Measurements from ENCODE around the gene ATF6B. TPM values are rescaled to one million over a fixed set of nuclear protein-coding genes. Genes with fewer than 3 reads are reported as not detected.
A peak's percentile ranks its signal among the peaks of the same experiment; 100 is the strongest.
"Not testable (repeated sequence)": the region's sequence is repeated elsewhere in the genome, so short reads cannot be mapped to it uniquely, and the experiment has no call there.

The ATF6B gene
- total and polyA plus RNA-seq, 2 experiments from 2014 or later: 33.3 to 54.1 TPM

DNA sequence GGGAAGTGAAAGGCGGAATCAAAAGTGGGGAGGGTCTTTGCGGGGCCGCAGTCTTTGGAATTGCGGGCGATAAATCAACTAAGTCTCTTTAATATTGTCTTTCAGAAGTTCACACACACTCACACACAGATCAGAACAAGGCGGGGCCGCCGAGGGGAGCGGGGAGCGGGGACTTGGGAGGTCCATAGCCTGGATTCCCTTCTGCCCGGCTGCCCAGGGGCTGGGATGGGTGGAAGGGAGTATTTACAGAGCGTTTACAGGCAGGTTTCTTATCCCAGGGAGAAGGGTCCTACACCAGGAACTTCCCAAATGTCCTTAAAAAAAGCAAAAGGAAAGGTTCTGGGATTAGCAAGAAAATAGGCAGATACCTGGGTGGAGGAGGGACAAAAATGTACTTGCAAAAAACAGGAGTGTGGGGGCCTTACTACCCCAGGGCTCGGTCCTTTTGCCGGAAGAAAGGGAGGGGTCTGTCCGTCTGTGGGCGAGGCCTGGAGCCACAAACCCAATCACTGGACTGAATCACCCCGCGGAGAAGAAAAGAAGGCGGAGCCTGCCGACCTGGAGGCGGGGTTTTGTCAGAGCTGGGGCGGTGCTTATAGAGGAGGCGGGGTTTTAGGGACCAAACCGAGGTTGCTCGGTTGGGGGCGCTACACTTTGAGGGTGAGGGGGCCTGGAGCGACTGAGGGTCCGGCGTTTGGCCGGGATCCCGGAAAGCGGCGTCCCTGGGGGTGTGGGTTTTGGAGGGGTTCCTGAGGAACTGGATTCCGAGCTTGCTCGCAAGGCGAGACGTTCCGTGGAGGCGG, 20.4 kb upstream of the ATF6B start:
- no peaks in the 10 kb centered on the region for H3K9me2 ChIP-seq (ENCODE audit: insufficient read depth)
- H3K79me2 ChIP-seq (ENCODE audit: insufficient read depth): peaks cover 4% of the 10 kb centered on the region; the same call in 1 of the 2 replicates
- TF ChIP-seq EZH2 (IDR thresholded peaks at IDR 0.05; ENCODE audit: insufficient read depth, poor library complexity, severe bottlenecking): no peak
- TF ChIP-seq EZH2phosphoT487 (IDR thresholded peaks at IDR 0.05; ENCODE audit: insufficient read depth, low read depth): no peak
- H3K4me1 ChIP-seq (ENCODE audit: insufficient read depth): peaks cover 14% of the 10 kb centered on the region
- no peak overlapping the region for H3K4me2 ChIP-seq (ENCODE audit: unreplicated experiment)
- peak; percentile 27 for DNase-seq
- no peak overlapping the region for H3K9ac ChIP-seq
- H3K27ac ChIP-seq: no peak overlapping the region
- no peak overlapping the region for H3K4me3 ChIP-seq
- H3K27me3 ChIP-seq (replicated peaks; ENCODE audit: insufficient read depth): no peaks in the 10 kb centered on the region
- in situ Hi-C loops (cut with MboI): no loop called here
- no peaks in the 10 kb centered on the region for H4K20me1 ChIP-seq (ENCODE audit: insufficient read depth)
- no peak overlapping the region for H2AFZ ChIP-seq
- peaks cover 9% of the 10 kb centered on the region; the same call in 1 of the 2 replicates for H3F3A ChIP-seq (ENCODE audit: insufficient read depth)
- peaks cover 4% of the 10 kb centered on the region; the same call in 1 of the 2 replicates for H3K36me3 ChIP-seq (ENCODE audit: low read depth)
- 71 to 77% methylated on average over 39 of the region's 39 CpGs for WGBS, 2 experiments (ENCODE audit: low coverage in 1 of 2, low lambda C conversion rate in 2 of 2, missing lambda C conversion rate in 2 of 2)
- H3K9me3 ChIP-seq (ENCODE audit: low read depth): no peaks in the 10 kb centered on the region

DNA sequence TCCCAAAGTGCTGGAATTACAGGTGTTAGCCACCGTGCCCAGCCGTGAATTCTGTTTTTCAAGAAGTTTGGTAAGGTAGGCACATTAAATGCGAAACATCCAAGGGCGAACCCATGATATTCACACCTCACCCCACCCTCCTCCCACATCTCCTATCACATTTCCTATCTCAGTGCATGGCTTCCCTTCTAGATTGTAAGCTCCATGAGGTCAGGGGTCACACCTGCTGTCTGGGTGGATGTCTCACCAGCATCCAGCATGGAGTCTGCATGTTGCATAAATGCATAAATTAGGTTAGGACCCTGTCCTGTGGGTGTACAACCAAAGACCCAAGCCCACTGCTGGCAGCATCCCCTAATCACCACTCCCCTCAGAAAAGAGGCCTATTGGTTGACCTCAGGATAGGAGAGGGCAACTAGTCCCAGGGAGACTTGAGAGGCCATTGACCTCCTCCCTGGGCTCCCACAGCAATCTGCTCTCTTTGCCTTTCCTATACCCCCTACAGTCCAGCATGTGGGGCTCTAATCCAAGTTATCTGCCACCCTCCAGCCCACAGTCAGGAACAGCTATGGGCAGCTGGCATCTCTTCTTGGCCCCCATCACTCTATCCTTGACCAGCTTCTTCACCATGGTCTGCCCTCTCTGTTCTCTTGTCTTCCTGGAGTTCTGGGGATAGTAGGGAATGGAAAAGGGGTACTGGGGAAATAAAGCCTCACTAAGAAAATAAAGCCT, 19.5 kb upstream of the ATF6B start:
- no peak overlapping the region for H3K4me3 ChIP-seq
- TF ChIP-seq EZH2phosphoT487 (IDR thresholded peaks at IDR 0.05; ENCODE audit: insufficient read depth, low read depth) (no peak), EZH2 (IDR thresholded peaks at IDR 0.05; ENCODE audit: insufficient read depth, poor library complexity, severe bottlenecking) (no peak)
- H3K27ac ChIP-seq: no peak overlapping the region
- H3K4me1 ChIP-seq (ENCODE audit: insufficient read depth): peaks cover 7% of the 10 kb centered on the region
- in situ Hi-C loops (cut with MboI): no loop called here
- DNase-seq: no peak
- peaks cover 4% of the 10 kb centered on the region; the same call in 1 of the 2 replicates for H3K79me2 ChIP-seq (ENCODE audit: insufficient read depth)
- H4K20me1 ChIP-seq (ENCODE audit: insufficient read depth): no peaks in the 10 kb centered on the region
- no peaks in the 10 kb centered on the region for H3K9me3 ChIP-seq (ENCODE audit: low read depth)
- no peaks in the 10 kb centered on the region for H3K9me2 ChIP-seq (ENCODE audit: insufficient read depth)
- no peaks in the 10 kb centered on the region for H3K27me3 ChIP-seq (replicated peaks; ENCODE audit: insufficient read depth)
- H3K36me3 ChIP-seq (ENCODE audit: low read depth): peaks cover 4% of the 10 kb centered on the region; the same call in 1 of the 2 replicates
- H3K9ac ChIP-seq: no peak overlapping the region
- H3F3A ChIP-seq (ENCODE audit: insufficient read depth): 0 out of 2 replicates have a peak, but pooled peaks cover 1% of the 10 kb centered on the region
- no peak overlapping the region for H2AFZ ChIP-seq
- no peak overlapping the region for H3K4me2 ChIP-seq (ENCODE audit: unreplicated experiment)
- WGBS, 2 experiments (ENCODE audit: low coverage in 1 of 2, low lambda C conversion rate in 2 of 2, missing lambda C conversion rate in 2 of 2): 95 to 97% methylated on average over 4 of the region's 4 CpGs

DNA sequence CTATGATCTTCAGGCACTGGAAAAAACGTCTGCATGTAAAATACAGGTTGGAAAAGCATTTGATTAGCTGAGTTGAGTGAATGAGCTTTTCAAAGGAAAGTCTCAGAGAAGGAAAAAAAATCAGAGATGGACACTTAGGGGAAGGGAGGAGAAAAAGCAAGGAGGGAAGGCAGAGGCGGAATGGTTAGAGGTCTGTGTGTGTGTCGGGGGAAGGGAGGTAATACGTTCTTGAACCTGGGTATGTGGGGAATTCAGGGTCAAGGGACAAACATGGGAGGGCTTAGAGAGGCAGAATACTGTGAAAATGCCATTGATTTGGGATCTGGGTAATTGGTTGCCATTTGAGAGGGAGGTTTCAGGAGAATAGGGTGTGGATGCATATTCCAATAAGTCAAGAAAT, 18.6 kb upstream of the ATF6B start:
- Histone ChIP-seq H3K9me2 (ENCODE audit: insufficient read depth) (no peaks in the 10 kb centered on the region), H3K4me3 (no peak overlapping the region), H3K4me2 (ENCODE audit: unreplicated experiment) (no peak overlapping the region), H3K79me2 (ENCODE audit: insufficient read depth) (no peaks in the 10 kb centered on the region), H4K20me1 (ENCODE audit: insufficient read depth) (no peaks in the 10 kb centered on the region), H2AFZ (0 out of 2 replicates have a peak overlapping the region, but pooled peaks have one; percentile 28), H3K36me3 (ENCODE audit: low read depth) (peaks cover 4% of the 10 kb centered on the region; the same call in 1 of the 2 replicates), H3F3A (ENCODE audit: insufficient read depth) (no peaks in the 10 kb centered on the region), H3K27ac (no peak overlapping the region), H3K9me3 (ENCODE audit: low read depth) (no peaks in the 10 kb centered on the region), H3K9ac (no peak overlapping the region), H3K27me3 (replicated peaks; ENCODE audit: insufficient read depth) (no peaks in the 10 kb centered on the region), H3K4me1 (ENCODE audit: insufficient read depth) (no peaks in the 10 kb centered on the region)
- TF ChIP-seq EZH2phosphoT487 (IDR thresholded peaks at IDR 0.05; ENCODE audit: insufficient read depth, low read depth): no peak
- TF ChIP-seq EZH2 (IDR thresholded peaks at IDR 0.05; ENCODE audit: insufficient read depth, poor library complexity, severe bottlenecking): no peak
- no peak for DNase-seq
- WGBS, 2 experiments (ENCODE audit: low coverage in 1 of 2, low lambda C conversion rate in 2 of 2, missing lambda C conversion rate in 2 of 2): 69 to 73% methylated on average over 4 of the region's 4 CpGs
- in situ Hi-C loops (cut with MboI): no loop called here

DNA sequence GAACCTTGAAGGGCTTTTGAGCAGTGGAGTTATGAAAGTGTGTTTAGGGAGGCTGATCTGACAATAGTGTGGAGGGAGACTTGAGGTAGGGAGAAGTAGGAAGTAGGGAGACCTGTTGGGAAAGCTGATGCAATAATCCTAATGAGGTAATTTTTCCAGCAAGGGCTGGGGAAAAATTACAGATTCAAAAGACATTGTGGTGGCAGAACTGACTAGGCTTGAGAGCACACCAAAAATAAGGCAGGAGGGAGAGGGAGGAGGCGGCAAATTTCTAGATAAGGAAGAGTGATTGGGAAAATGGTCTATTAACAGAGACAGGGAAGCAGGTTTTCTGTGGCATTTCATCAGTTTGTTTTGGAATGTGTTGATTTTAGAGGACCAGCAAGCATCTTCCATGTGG, 18.2 kb upstream of the ATF6B start:
- no peak overlapping the region for H3K4me3 ChIP-seq
- no peaks in the 10 kb centered on the region for H3K9me3 ChIP-seq (ENCODE audit: low read depth)
- in situ Hi-C loops (cut with MboI): no loop called here
- no peak overlapping the region for H3K9ac ChIP-seq
- 94 to 100% methylated on average over 1 of the region's 1 CpG for WGBS, 2 experiments (ENCODE audit: low coverage in 1 of 2, low lambda C conversion rate in 2 of 2, missing lambda C conversion rate in 2 of 2)
- 0 out of 2 replicates have a peak overlapping the region, but pooled peaks have one; percentile 28 for H2AFZ ChIP-seq
- H3K4me1 ChIP-seq (ENCODE audit: insufficient read depth): no peaks in the 10 kb centered on the region
- H3K27me3 ChIP-seq (replicated peaks; ENCODE audit: insufficient read depth): no peaks in the 10 kb centered on the region
- no peak overlapping the region for H3K27ac ChIP-seq
- DNase-seq: peak; percentile 21
- no peaks in the 10 kb centered on the region for H3K9me2 ChIP-seq (ENCODE audit: insufficient read depth)
- H3K4me2 ChIP-seq (ENCODE audit: unreplicated experiment): no peak overlapping the region
- H3K36me3 ChIP-seq (ENCODE audit: low read depth): peaks cover 4% of the 10 kb centered on the region; the same call in 1 of the 2 replicates
- H3K79me2 ChIP-seq (ENCODE audit: insufficient read depth): no peaks in the 10 kb centered on the region
- H3F3A ChIP-seq (ENCODE audit: insufficient read depth): no peaks in the 10 kb centered on the region
- no peak for TF ChIP-seq EZH2phosphoT487 (IDR thresholded peaks at IDR 0.05; ENCODE audit: insufficient read depth, low read depth)
- no peak for TF ChIP-seq EZH2 (IDR thresholded peaks at IDR 0.05; ENCODE audit: insufficient read depth, poor library complexity, severe bottlenecking)
- no peaks in the 10 kb centered on the region for H4K20me1 ChIP-seq (ENCODE audit: insufficient read depth)

DNA sequence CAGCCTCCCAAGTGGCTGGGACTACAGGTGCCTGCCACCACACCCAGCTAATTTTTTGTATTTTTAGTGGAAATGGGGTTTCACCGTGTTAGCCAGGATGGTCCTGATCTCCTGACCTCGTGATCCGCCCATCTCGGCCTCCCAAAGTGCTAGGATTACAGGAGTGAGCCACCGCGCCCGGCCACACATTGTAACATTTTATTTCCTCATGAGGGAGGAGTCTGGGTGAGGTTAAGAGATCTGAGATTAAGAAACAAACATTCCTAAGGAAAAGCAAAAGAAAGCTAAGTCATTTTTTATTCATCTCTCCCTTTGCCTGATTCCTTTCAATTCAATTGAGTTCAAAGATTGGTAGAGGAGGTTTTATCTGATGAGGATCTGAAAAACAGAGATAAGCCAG, 16.2 kb upstream of the ATF6B start:
- H2AFZ ChIP-seq; H3F3A ChIP-seq (ENCODE audit: insufficient read depth); DNase-seq; H3K79me2 ChIP-seq (ENCODE audit: insufficient read depth); H3K4me1 ChIP-seq (ENCODE audit: insufficient read depth); H3K36me3 ChIP-seq (ENCODE audit: low read depth); H4K20me1 ChIP-seq (ENCODE audit: insufficient read depth); H3K4me3 ChIP-seq; in situ Hi-C loops (cut with MboI); H3K27me3 ChIP-seq (replicated peaks; ENCODE audit: insufficient read depth); H3K9ac ChIP-seq; H3K27ac ChIP-seq; H3K9me2 ChIP-seq (ENCODE audit: insufficient read depth); H3K9me3 ChIP-seq (ENCODE audit: low read depth); H3K4me2 ChIP-seq (ENCODE audit: unreplicated experiment): not testable (repeated sequence)
- 80 to 82% methylated on average over 7 of the region's 7 CpGs for WGBS, 2 experiments (ENCODE audit: low coverage in 1 of 2, low lambda C conversion rate in 2 of 2, missing lambda C conversion rate in 2 of 2)

Data from GM23248 (cell line).